ENCODE data around the gene ADAMTS18. TPM values are rescaled to one million over a fixed set of nuclear protein-coding genes. Genes with fewer than 3 reads are reported as not detected.

ADAMTS18 gene
- total RNA-seq, 4 donors from 2014 or later: 0.15 to 5.6 (median 0.19) TPM; not detected in 1

DNA sequence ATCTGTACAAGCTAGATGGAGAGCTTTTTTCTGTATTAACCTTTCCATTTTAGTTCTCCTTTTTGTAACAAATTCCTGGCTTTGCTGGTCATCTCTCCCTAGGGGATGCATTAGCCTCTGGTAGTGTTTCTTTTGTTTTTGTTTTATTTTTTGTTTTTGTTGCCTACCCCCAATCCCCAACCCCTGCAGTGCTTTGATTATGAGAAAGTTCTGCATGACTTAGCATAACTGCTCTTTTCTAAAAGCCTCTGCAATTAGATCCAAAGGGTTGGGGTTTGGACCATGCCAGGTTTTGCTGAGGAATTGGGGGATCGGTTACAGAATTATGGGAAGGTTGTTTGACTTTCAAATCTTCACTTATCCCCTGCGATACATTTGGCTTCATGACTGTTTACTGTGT is 98.2 kb downstream of the ADAMTS18 start:
- WGBS, 2 donors (ENCODE audit: low coverage in 1 of 2): 30 to 59% methylated on average over 2 of the region's 2 CpGs

DNA sequence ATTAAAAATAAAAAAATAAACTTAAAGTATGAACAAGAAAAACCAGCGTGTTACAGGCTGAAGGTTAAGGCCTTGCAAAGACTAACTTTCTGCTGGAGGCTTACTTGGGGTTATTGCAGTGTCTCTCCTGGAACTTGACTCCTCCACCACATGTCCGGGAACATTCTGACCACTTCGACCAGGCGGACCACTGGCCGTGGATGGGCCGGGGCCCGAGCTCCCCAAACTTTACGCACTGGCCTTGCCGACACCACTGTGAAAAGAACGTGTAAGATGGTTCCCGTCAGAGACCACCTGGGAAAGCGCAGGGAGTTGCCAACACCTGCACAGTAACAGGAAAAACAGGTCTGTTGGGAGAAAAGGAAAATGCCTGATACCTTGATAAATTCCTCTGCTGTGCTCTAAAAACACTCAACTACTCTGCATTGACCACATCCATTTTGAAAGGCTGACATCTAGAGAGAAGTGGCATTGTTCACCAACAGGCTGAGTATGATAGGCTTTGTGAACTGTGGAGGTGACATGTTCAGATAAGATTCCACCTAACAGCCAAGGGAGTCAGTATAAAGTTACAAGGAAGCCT is 99.1 kb downstream of the ADAMTS18 start:
- Histone ChIP-seq H3K4me1 (no peaks in the 10 kb centered on the region), H3K4me3 (no peak overlapping the region), H3K9me3 (no peaks in the 10 kb centered on the region), H3K27ac (no peak overlapping the region), H3K36me3 (no peaks in the 10 kb centered on the region), H3K27me3 (no peaks in the 10 kb centered on the region)
- 60 to 81% methylated on average over 2 to 12 of the region's 12 CpGs for WGBS, 2 donors (ENCODE audit: low coverage in 1 of 2)
- TF ChIP-seq, protein P1, sequence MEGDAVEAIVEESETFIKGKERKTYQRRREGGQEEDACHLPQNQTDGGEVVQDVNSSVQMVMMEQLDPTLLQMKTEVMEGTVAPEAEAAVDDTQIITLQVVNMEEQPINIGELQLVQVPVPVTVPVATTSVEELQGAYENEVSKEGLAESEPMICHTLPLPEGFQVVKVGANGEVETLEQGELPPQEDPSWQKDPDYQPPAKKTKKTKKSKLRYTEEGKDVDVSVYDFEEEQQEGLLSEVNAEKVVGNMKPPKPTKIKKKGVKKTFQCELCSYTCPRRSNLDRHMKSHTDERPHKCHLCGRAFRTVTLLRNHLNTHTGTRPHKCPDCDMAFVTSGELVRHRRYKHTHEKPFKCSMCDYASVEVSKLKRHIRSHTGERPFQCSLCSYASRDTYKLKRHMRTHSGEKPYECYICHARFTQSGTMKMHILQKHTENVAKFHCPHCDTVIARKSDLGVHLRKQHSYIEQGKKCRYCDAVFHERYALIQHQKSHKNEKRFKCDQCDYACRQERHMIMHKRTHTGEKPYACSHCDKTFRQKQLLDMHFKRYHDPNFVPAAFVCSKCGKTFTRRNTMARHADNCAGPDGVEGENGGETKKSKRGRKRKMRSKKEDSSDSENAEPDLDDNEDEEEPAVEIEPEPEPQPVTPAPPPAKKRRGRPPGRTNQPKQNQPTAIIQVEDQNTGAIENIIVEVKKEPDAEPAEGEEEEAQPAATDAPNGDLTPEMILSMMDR (IDR thresholded peaks at IDR 0.05): no peak
- TF ChIP-seq POLR2A (IDR thresholded peaks at IDR 0.05): no peak
- no peak for TF ChIP-seq POLR2AphosphoS5 (IDR thresholded peaks at IDR 0.05)
- no peak for ATAC-seq

More for the DNA sequence above, 98.2 kb downstream of the ADAMTS18 start:
- no peaks in the 10 kb centered on the region for H3K9me3 ChIP-seq
- no peaks in the 10 kb centered on the region for H3K36me3 ChIP-seq
- no peaks in the 10 kb centered on the region for H3K27me3 ChIP-seq
- no peaks in the 10 kb centered on the region for H3K4me1 ChIP-seq
- H3K27ac ChIP-seq: no peak overlapping the region
- no peak overlapping the region for H3K4me3 ChIP-seq
- no peak for TF ChIP-seq POLR2AphosphoS5 (IDR thresholded peaks at IDR 0.05)
- no peak for ATAC-seq

DNA sequence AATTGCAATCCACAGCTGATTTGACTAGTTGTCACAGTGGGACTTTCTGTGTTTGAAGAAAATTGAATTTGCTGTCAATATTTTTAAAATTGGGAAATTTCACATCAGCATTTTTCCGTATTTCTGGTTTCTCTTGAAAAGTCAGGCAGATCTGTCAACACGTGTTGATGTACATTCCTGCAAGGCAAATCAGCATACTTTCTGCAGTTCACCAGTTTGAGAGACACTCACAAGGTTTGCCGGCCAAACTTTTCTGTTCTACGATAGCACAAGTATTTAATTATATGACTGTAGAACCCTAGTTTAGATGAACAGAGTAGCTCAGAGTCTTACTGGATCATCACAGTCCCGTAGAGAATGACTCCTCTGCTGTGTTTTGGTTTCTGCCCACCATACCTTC is 102.0 kb downstream of the ADAMTS18 start:
- Histone ChIP-seq H3K4me3 (no peak overlapping the region), H3K9me3 (no peaks in the 10 kb centered on the region), H3K27ac (no peak overlapping the region), H3K36me3 (no peaks in the 10 kb centered on the region), H3K4me1 (no peaks in the 10 kb centered on the region), H3K27me3 (no peaks in the 10 kb centered on the region)
- TF ChIP-seq POLR2AphosphoS5 (IDR thresholded peaks at IDR 0.05) (no peak), EP300 (IDR thresholded peaks at IDR 0.05) (no peak), POLR2A (IDR thresholded peaks at IDR 0.05) (no peak)
- TF ChIP-seq, protein P1 (IDR thresholded peaks at IDR 0.05): no peak
- 82 to 87% methylated on average over 4 to 5 of the region's 5 CpGs for WGBS, 2 donors (ENCODE audit: low coverage in 1 of 2)
- no peak for ATAC-seq

DNA sequence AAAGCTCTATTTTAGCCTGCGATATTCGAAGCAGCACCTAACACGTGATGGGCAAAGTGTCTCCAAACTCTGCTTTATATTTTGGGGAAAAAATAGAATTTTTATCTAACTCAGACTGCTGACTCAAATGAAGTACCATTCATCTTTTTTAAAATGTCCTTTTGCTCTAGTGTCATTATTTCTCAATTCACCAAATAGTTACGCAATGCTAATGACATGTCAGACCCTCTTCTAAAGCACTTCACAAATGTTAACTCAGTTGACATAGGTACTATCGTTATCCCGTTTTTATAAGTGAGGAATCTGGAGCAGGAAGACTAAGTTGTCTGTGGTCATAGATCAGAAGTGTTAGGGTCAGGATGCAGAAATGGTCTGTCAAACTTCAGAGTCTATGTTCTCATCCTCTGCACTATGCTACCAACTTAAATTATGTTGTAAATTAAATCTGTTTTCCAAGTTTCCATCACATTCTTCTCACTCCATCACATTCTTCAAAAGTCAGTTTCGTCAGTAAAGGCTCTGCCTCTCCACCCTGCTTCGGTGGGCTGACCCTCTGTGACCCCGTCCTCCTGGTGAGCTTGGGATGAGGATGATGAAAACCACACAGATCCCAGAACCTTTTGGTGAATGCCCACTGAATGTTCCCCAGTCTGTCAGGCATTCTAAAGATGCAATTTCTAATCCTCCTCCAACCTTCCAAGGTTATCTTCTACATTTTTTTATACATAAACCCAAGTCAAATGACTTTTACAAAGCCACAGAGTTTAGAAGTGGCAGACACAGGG is 102.8 kb downstream of the ADAMTS18 start:
- Histone ChIP-seq H3K4me3 (no peak overlapping the region), H3K36me3 (no peaks in the 10 kb centered on the region), H3K4me1 (no peaks in the 10 kb centered on the region), H3K27me3 (no peaks in the 10 kb centered on the region), H3K27ac (no peak overlapping the region), H3K9me3 (no peaks in the 10 kb centered on the region)
- ATAC-seq: no peak
- TF ChIP-seq, protein P1 (IDR thresholded peaks at IDR 0.05): no peak
- no peak for TF ChIP-seq POLR2AphosphoS5 (IDR thresholded peaks at IDR 0.05)
- no peak for TF ChIP-seq EP300 (IDR thresholded peaks at IDR 0.05)
- 66 to 75% methylated on average over 9 of the region's 9 CpGs for WGBS, 2 donors (ENCODE audit: low coverage in 1 of 2)

DNA sequence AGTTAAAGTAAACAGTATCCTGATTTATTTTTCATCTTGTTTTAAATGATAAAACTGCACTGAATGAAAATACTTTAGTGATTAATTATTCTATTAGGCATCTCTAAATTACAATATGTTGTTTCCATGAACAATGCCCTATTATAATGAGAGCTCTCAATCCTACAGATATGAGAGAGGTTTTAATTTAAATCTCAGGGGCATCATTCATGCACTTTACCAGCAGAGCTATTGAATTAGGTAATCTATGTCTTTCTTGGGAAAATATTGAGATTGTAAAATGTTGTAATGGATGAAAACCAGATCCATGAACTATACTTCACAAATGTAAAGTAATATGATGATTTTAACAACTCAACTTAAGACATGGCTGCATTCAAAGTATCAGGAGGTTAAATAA is 103.8 kb downstream of the ADAMTS18 start:
- H3K4me1 ChIP-seq: no peaks in the 10 kb centered on the region
- H3K27me3 ChIP-seq: no peaks in the 10 kb centered on the region
- no peaks in the 10 kb centered on the region for H3K9me3 ChIP-seq
- no peaks in the 10 kb centered on the region for H3K36me3 ChIP-seq
- H3K4me3 ChIP-seq: no peak overlapping the region
- ATAC-seq: no peak
- TF ChIP-seq, protein P1 (IDR thresholded peaks at IDR 0.05): no peak
- TF ChIP-seq EP300 (IDR thresholded peaks at IDR 0.05): no peak
- no peak for TF ChIP-seq POLR2A (IDR thresholded peaks at IDR 0.05)
- no peak for TF ChIP-seq POLR2AphosphoS5 (IDR thresholded peaks at IDR 0.05)
- H3K27ac ChIP-seq: no peak overlapping the region
